GDM1 (cell line): ENCODE measurements around the gene ASIC5.
"Not testable (repeated sequence)": the region's sequence is repeated elsewhere in the genome, so short reads cannot be mapped to it uniquely, and the experiment has no call there.

Experiments used
- DNase-seq: peaks from one replicate; lab custom pipeline; 2025; lab: John Stamatoyannopoulos, UW

Gene ASIC5, protein sequence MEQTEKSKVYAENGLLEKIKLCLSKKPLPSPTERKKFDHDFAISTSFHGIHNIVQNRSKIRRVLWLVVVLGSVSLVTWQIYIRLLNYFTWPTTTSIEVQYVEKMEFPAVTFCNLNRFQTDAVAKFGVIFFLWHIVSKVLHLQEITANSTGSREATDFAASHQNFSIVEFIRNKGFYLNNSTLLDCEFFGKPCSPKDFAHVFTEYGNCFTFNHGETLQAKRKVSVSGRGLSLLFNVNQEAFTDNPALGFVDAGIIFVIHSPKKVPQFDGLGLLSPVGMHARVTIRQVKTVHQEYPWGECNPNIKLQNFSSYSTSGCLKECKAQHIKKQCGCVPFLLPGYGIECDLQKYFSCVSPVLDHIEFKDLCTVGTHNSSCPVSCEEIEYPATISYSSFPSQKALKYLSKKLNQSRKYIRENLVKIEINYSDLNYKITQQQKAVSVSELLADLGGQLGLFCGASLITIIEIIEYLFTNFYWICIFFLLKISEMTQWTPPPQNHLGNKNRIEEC

GRCh38 chr4:155866177-155866576 is at the start of gene ASIC5:
Gene ASIC5 (minus strand): TSS chr4:155866277. CDS start chr4:155866226, 51 bp downstream.
- no peak for DNase-seq

GRCh38 chr4:155914782-155915181 is 48.7 kb upstream of the ASIC5 start:
- DNase-seq = no peak

- DNase-seq = no peak
These were observed 45.8 kb upstream of the ASIC5 start for GRCh38 chr4:155911905-155912304.

DNA sequence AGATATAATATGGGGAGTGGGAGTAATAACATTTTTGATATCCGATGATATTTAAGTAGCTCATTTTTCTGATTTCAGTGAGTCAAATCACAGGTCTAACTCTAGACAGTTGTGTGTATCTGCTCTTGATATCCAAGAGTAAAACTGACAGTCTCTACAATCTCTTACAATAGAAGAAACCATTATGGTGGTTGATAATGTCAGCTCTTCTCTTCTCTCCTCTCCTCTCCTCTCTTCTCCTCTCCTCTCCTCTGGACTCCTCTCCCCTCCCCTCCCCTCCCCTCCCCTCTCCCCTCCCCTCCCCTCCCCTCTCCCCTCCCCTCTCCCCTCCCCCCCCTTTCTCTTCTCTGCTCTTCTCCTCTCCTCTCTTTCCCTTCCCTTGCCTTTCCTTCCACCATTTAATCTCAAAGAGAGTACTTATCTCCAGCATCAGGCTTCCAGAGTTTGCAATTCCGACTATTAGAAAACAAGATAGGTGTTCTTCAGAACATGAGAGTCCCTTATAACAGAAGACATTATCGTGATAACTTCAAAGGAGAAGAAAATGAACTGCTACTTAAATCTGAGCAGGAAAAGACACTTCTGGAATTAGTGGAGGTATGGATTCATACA is 43.6 kb upstream of the ASIC5 start:
- DNase-seq = no peak

DNA sequence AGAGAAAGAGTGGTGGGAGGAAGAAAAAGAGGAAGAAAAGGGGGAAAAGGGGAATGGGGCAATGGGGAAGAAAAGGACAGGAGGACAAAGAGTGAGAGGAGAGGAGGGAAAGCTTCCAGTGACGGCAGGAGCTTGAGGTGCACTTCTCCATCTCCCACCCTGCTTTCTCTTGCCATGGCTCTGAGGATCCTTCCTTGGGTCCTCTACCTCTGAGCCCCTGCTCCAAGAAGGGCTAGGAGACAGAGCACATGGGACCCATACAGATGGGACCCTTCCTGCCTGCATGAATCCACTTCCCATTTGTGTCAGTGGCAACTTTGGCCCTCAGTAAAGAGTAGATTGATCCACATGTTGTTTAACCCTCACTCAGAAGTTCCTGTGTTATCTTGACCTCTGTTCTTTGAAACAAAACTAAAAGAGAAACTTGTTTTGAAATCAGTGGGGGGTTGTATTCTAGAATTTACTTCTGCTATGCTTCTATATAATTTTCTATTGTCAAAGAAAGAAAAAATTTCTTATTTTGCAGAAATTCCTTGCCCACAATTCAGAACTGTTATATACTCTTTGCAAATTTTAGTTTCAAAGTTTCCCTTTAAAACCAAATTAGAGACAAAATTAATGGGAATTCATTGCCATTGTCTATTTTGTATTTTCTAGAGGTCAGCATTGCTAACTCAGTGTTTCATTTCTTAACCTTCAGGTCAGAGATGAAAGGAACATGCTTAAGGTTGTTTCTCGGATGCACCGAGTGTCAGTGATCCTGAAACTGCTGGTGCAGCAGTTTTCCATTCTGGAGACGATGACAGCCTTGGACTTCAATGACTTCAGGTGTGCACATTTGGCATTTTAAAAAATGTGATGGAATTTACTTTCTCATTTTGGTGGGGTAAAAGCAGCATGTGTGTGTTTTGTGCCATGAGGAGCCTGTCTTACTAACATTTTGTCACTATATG is 42.4 kb upstream of the ASIC5 start:
- DNase-seq = no peak

DNA sequence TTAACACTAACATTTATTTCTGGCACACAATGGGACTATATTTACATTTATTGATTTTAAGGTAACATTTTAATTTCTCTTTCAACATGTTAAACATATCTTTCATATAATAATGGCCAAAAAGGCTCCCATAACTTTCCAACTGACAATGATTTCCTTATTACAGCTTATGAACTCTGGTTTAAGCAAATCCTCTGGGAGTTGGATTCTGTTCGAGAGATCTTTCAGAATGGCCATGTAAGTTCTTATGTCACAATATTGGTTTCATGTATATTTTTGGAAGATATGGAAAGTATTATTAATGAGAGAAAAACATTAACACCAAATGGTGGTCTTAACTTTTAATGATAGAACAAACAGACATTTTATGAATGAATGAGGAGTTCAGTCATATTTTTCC is 41.5 kb upstream of the ASIC5 start:
- DNase-seq = no peak

GRCh38 chr4:155906554-155907247 is 40.6 kb upstream of the ASIC5 start:
- DNase-seq = no peak

DNA sequence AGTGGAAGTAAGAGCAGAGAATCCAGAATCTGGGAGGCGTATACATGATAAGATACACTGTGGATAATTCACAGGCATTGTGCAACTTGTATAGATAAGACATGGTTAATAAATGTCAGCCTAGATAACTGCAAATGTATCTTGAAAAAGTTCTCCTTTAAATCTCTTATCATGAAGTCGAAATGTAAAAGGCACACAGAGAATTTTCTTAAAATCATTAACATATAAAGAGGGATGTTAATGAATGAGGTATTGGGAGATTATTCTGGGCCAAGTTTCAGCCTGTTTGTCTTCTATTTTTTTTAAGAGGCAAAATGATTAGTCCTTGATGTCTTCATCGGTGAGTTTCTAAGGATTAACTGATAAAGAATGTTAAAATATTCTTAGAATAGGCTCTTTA is 38.3 kb upstream of the ASIC5 start:
- no peak for DNase-seq

GRCh38 chr4:155903453-155903852 is 37.4 kb upstream of the ASIC5 start, which contains the start of gene TDO2:
Gene TDO2 (plus strand): TSS chr4:155903696. CDS start chr4:155903759, 63 bp downstream.
- no peak for DNase-seq

GRCh38 chr4:155901013-155901412 is 34.9 kb upstream of the ASIC5 start:
- DNase-seq = no peak

GRCh38 chr4:155900381-155900780 is 34.3 kb upstream of the ASIC5 start:
- DNase-seq = no peak

GRCh38 chr4:155899891-155900290 is 33.8 kb upstream of the ASIC5 start:
- no peak for DNase-seq

DNA sequence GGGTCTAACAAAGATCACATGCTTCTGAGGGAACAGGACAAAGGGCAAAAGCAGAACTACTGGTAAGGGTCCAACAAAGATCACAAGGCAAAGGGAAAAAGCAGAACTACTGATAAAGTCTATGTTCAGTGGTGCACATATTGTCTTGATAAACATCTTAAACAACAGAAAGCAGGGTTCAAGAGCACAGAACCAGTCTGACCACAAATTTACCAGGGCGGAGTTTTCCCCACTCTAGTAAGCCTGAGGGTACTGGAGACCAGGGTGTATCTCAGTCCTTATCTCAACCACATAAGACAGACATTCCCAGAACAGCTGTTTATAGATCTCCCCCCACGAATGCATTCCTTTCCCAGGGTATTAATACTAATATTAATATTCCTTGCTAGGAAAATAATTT is 32.3 kb upstream of the ASIC5 start:
- not testable (repeated sequence) for DNase-seq

DNA sequence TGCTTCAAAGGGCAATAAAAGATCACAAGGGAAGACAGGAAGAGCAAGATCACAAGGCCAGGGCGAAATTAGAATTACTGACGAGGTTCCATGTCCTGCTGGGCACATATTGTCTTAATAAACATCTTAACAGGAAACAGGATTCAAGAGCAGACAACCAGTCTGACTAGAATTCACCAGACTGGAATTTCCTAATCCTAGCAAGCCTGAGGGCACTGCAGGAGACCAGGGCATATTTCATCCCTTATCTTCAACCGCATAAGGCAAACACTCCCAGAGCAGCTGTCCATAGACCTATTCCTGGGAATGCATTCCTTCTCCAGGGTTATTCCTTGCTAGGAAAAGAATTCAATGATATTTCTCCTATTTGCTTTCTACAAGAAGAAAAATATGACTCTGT is 25.0 kb upstream of the ASIC5 start:
- no peak for DNase-seq

- no peak for DNase-seq
These were observed 23.9 kb upstream of the ASIC5 start for GRCh38 chr4:155889946-155890345.

DNA sequence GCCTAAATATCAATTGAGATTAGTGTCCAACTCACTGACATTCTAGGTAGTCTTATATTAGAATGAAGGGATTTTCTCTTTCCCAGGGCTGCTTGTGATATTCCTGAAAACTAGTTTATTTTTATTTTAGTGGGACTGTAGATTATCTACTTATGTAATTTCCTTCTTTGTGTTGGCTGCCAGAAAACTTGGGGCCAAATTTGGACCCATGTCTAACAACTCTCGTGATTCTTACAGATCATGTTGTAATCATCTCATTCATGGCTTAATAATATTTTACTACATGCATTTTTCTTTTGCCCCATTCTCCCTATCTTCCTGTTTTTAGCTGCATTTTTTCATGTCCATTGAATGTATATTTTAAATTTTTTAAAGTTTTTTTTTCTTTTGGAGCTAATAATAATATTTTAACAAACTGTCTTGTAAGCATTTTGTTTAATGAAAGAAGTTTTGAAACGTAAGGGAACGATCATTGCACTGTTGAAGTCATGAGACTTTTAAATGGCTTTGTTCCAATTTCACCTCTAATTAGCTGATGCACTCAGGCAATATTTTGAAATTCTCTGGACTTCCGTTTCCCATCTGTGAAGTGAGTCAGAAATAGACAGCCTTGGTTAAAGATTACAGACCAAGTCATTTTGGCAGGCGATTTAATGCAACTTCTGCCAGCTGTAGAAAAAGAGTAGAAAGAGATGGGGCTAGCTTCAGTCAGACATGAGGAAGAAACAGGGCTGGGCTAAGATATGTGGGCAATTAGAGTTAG is 23.1 kb upstream of the ASIC5 start:
- no peak for DNase-seq

GRCh38 chr4:155887847-155888570 is 21.9 kb upstream of the ASIC5 start:
- DNase-seq = no peak

DNA sequence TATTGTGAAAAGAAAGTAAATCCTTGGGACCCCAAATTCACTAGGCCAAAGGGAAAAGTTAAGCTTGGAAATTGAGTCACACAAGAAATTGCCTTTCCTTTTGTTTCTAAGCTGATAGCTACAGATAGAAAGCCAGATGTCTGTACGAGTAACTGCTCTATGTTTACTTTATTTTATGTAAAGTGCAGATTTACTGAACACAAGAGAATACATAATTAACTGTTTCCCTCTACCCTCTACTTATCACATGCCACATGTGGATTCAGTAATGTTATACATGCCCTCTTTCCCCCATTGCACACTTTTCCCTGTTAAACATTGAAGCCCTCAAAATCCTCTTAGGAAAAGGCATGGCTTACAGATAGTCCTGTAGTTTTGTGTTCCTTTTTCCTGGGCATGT is 21.0 kb upstream of the ASIC5 start:
- DNase-seq = no peak

GRCh38 chr4:155885666-155886065 is 19.6 kb upstream of the ASIC5 start:
- no peak for DNase-seq

- DNase-seq = no peak
These were observed 17.8 kb upstream of the ASIC5 start for GRCh38 chr4:155883895-155884294.
